Neural progenitor cell (in vitro differentiated cells): ENCODE data around the gene GNB4. TPM values are rescaled to one million over a fixed set of nuclear protein-coding genes. Genes with fewer than 3 reads are reported as not detected.
A peak's percentile ranks its signal among the peaks of the same experiment; 100 is the strongest.

Experiments
- DNase-seq: peaks from one replicate; pipeline ENCODE4 v3.0.0-alpha.2; 2016; ENCODE audit warnings: low spot score
- H2AFZ ChIP-seq: fragments of 200-600 bp; sonication (generic); replicated peaks from 2 replicates; pipeline ENCODE4 v1.6.1; 2016; ENCODE audit warnings: antibody characterized with exemption
- H3F3A ChIP-seq: fragments of 200-600 bp; sonication (generic); 2 replicates; pipeline ENCODE4 v1.6.1; 2016; ENCODE audit warnings: antibody characterized with exemption, low read depth
- H3K27ac ChIP-seq: fragments of 200-600 bp; sonication (generic); 2 replicates; pipeline ENCODE4 v1.5.1; 2016; ENCODE audit warnings: mild to moderate bottlenecking
- H3K27me3 ChIP-seq: fragments of 200-600 bp; sonication (generic); 2 replicates; pipeline ENCODE4 v1.6.1; 2016; ENCODE audit warnings: mild to moderate bottlenecking, moderate library complexity
- H3K36me3 ChIP-seq: fragments of 200-600 bp; sonication (generic); 2 replicates; pipeline ENCODE4 v1.5.1; 2016
- H3K4me1 ChIP-seq: fragments of 200-600 bp; sonication (generic); 2 replicates; pipeline ENCODE4 v1.6.1; 2016; ENCODE audit warnings: mixed run types
- H3K4me2 ChIP-seq: fragments of 200-600 bp; sonication (generic); 2 replicates; pipeline ENCODE4 v1.6.1; 2016
- H3K4me3 ChIP-seq: fragments of 200-600 bp; sonication (generic); 2 replicates; pipeline ENCODE4 v1.5.1; 2016
- H3K79me2 ChIP-seq: fragments of 200-600 bp; sonication (generic); 2 replicates; pipeline ENCODE4 v1.6.1; 2016; ENCODE audit warnings: low read depth
- H3K9ac ChIP-seq: fragments of 200-600 bp; sonication (generic); 2 replicates; pipeline ENCODE4 v1.6.1; 2016
- H3K9me3 ChIP-seq: fragments of 200-600 bp; sonication (generic); 2 replicates; pipeline ENCODE4 v1.5.1; 2016; ENCODE audit warnings: low read depth
- H4K20me1 ChIP-seq: fragments of 200-600 bp; sonication (generic); 2 replicates; pipeline ENCODE4 v1.6.1; 2016; ENCODE audit warnings: low read depth
- H3K27ac Mint-ChIP-seq: 3 replicates; pipeline ENCODE4 v1.8.0; 2021; ENCODE audit warnings: mixed read lengths
- H3K27me3 Mint-ChIP-seq: 2 replicates; pipeline ENCODE4 v1.8.0; 2022; ENCODE audit warnings: low read depth, mild to moderate bottlenecking, inconsistent platforms, moderate library complexity, mixed read lengths; ENCODE audit not compliant: insufficient read depth
- H3K36me3 Mint-ChIP-seq: 3 replicates; pipeline ENCODE4 v1.8.0; 2021; ENCODE audit warnings: mixed read lengths
- H3K4me1 Mint-ChIP-seq: 3 replicates; pipeline ENCODE4 v1.8.0; 2021; ENCODE audit warnings: mixed read lengths
- H3K4me3 Mint-ChIP-seq: 3 replicates; pipeline ENCODE4 v1.8.0; 2021; ENCODE audit warnings: mild to moderate bottlenecking, moderate library complexity, mixed read lengths
- H3K9me3 Mint-ChIP-seq: 3 replicates; pipeline ENCODE4 v1.8.0; 2020; ENCODE audit warnings: mixed read lengths
- CTCF ChIP-seq: fragments of 200-600 bp; sonication (generic); IDR thresholded peaks from 2 replicates; pipeline ENCODE4 v1.5.1; 2017; ENCODE audit warnings: antibody characterized with exemption, mild to moderate bottlenecking
- EZH2 ChIP-seq: fragments of 200-600 bp; sonication (generic); IDR thresholded peaks from 2 replicates; pipeline ENCODE4 v1.6.1; 2017; ENCODE audit warnings: antibody characterized with exemption, mild to moderate bottlenecking, moderate library complexity
- EZH2phosphoT487 ChIP-seq: fragments of 200-600 bp; sonication (generic); IDR thresholded peaks from 2 replicates; pipeline ENCODE4 v1.6.1; 2017; ENCODE audit warnings: antibody characterized with exemption
- total RNA-seq: library from RNA; depleted of rRNA; stranded (reverse); fragments of >200 nt; gene quantifications from 2 replicates; pipeline ENCODE4 v1.2.3, GENCODE V29; 2015; ENCODE audit warnings: low replicate concordance

GNB4 gene
- total RNA-seq, 1 donor from 2014 or later = 74.6 TPM

DNA sequence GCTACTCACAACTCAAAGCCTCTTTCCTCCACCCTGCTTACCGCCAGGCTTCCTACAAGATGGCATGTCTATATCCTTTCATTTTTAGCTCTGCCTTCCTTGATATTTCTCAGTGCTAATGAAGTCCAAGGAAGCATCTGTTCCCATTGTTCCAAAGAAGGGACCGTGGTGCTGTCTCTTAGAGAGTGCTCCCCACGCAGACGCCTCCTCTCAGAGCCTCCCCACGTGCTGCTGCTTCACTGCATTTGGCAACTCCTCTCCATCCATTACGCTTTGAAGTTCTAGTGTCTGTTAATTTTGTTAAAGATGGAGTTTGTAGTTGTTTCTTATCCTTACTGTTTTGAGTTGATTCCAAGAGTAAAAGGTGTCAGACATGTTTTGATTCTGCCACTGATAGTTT lies 26.2 kb downstream of the GNB4 start:
- H3K79me2 ChIP-seq = peaks cover 21% of the 10 kb centered on the region
- H3F3A ChIP-seq = no peaks in the 10 kb centered on the region
- H3K36me3 Mint-ChIP-seq = peaks cover 24% of the 10 kb centered on the region
- H3K27ac Mint-ChIP-seq = no peak overlapping the region
- no peak overlapping the region for H2AFZ ChIP-seq
- H3K9me3 ChIP-seq = no peaks in the 10 kb centered on the region
- no peak overlapping the region for H3K9ac ChIP-seq
- no peaks in the 10 kb centered on the region for H3K9me3 Mint-ChIP-seq
- H3K27ac ChIP-seq = no peak overlapping the region
- no peaks in the 10 kb centered on the region for H3K27me3 Mint-ChIP-seq
- DNase-seq = no peak
- no peak overlapping the region for H3K4me3 Mint-ChIP-seq
- H3K36me3 ChIP-seq = no peaks in the 10 kb centered on the region
- H4K20me1 ChIP-seq = peaks cover 2% of the 10 kb centered on the region
- no peak overlapping the region for H3K4me2 ChIP-seq
- no peaks in the 10 kb centered on the region for H3K4me1 Mint-ChIP-seq
- no peaks in the 10 kb centered on the region for H3K27me3 ChIP-seq
- TF ChIP-seq EZH2phosphoT487 (no peak), CTCF (no peak), EZH2 (no peak)
- no peak overlapping the region for H3K4me3 ChIP-seq
- H3K4me1 ChIP-seq = no peaks in the 10 kb centered on the region

DNA sequence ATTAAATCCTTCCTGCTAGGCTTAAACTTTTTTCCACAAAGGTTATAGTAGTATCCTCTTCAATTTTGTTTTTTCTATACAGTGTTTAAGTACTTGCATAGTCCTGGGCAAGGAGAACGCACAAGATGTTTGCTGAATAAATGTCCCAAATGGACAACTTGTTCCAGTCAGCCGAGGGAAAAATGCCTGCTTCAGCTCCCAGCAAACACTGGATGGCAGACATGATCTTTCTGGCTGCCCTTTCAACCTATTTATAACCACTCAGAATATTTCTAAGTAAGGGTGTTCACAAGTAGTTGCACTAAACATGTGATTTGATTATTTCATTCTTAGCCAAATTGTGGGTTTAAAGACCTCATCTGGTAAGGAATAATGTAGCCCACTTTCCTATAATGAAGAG lies 29.8 kb downstream of the GNB4 start:
- Histone ChIP-seq H3K9me3 (no peaks in the 10 kb centered on the region), H3F3A (no peaks in the 10 kb centered on the region), H3K4me2 (no peak overlapping the region), H4K20me1 (no peaks in the 10 kb centered on the region), H2AFZ (no peak overlapping the region), H3K27me3 (no peaks in the 10 kb centered on the region), H3K4me1 (no peaks in the 10 kb centered on the region), H3K4me3 (no peak overlapping the region), H3K27ac (no peak overlapping the region), H3K9ac (no peak overlapping the region), H3K36me3 (peaks cover 5% of the 10 kb centered on the region), H3K79me2 (no peaks in the 10 kb centered on the region)
- Mint-ChIP-seq H3K27ac (no peak overlapping the region), H3K36me3 (peaks cover 28% of the 10 kb centered on the region), H3K27me3 (no peaks in the 10 kb centered on the region), H3K9me3 (no peaks in the 10 kb centered on the region), H3K4me1 (no peaks in the 10 kb centered on the region), H3K4me3 (no peak overlapping the region)
- peak; percentile 35 for DNase-seq
- TF ChIP-seq CTCF (peak; percentile 49), EZH2 (no peak)

GRCh38 chr3:179418610-179419009 lies 32.7 kb downstream of the GNB4 start:
- Mint-ChIP-seq H3K36me3 (peaks cover 15% of the 10 kb centered on the region), H3K9me3 (no peaks in the 10 kb centered on the region), H3K4me3 (no peak overlapping the region)

More at GRCh38 chr3:179418610-179419009, 32.7 kb downstream of the GNB4 start:
- Mint-ChIP-seq H3K27me3 (no peaks in the 10 kb centered on the region), H3K4me1 (no peaks in the 10 kb centered on the region), H3K27ac (no peak overlapping the region)
- no peak overlapping the region for H2AFZ ChIP-seq
- no peak overlapping the region for H3K4me2 ChIP-seq
- H3K9me3 ChIP-seq = no peaks in the 10 kb centered on the region
- peaks cover 5% of the 10 kb centered on the region for H3K36me3 ChIP-seq
- no peak for TF ChIP-seq EZH2
- no peak for TF ChIP-seq CTCF
- no peak for TF ChIP-seq EZH2phosphoT487
- no peaks in the 10 kb centered on the region for H3K4me1 ChIP-seq
- no peaks in the 10 kb centered on the region for H4K20me1 ChIP-seq
- no peak overlapping the region for H3K4me3 ChIP-seq
- H3F3A ChIP-seq = no peaks in the 10 kb centered on the region
- H3K79me2 ChIP-seq = no peaks in the 10 kb centered on the region
- DNase-seq = no peak
- H3K27ac ChIP-seq = no peak overlapping the region
- H3K9ac ChIP-seq = no peak overlapping the region
- no peaks in the 10 kb centered on the region for H3K27me3 ChIP-seq
